Neural progenitor cell (in vitro differentiated cells): ENCODE results near the gene PIP5K1B. TPM values are rescaled to one million over a fixed set of nuclear protein-coding genes. Genes with fewer than 3 reads are reported as not detected.

Experiments
- DNase-seq: peaks from one replicate; pipeline ENCODE4 v3.0.0-alpha.2; 2016; ENCODE audit warnings: low spot score
- H2AFZ ChIP-seq: fragments of 200-600 bp; sonication (generic); replicated peaks from 2 replicates; pipeline ENCODE4 v1.6.1; 2016; ENCODE audit warnings: antibody characterized with exemption
- H3F3A ChIP-seq: fragments of 200-600 bp; sonication (generic); 2 replicates; pipeline ENCODE4 v1.6.1; 2016; ENCODE audit warnings: antibody characterized with exemption, low read depth
- H3K27ac ChIP-seq: fragments of 200-600 bp; sonication (generic); 2 replicates; pipeline ENCODE4 v1.5.1; 2016; ENCODE audit warnings: mild to moderate bottlenecking
- H3K27me3 ChIP-seq: fragments of 200-600 bp; sonication (generic); 2 replicates; pipeline ENCODE4 v1.6.1; 2016; ENCODE audit warnings: mild to moderate bottlenecking, moderate library complexity
- H3K36me3 ChIP-seq: fragments of 200-600 bp; sonication (generic); 2 replicates; pipeline ENCODE4 v1.5.1; 2016
- H3K4me1 ChIP-seq: fragments of 200-600 bp; sonication (generic); 2 replicates; pipeline ENCODE4 v1.6.1; 2016; ENCODE audit warnings: mixed run types
- H3K4me2 ChIP-seq: fragments of 200-600 bp; sonication (generic); 2 replicates; pipeline ENCODE4 v1.6.1; 2016
- H3K4me3 ChIP-seq: fragments of 200-600 bp; sonication (generic); 2 replicates; pipeline ENCODE4 v1.5.1; 2016
- H3K79me2 ChIP-seq: fragments of 200-600 bp; sonication (generic); 2 replicates; pipeline ENCODE4 v1.6.1; 2016; ENCODE audit warnings: low read depth
- H3K9ac ChIP-seq: fragments of 200-600 bp; sonication (generic); 2 replicates; pipeline ENCODE4 v1.6.1; 2016
- H3K9me3 ChIP-seq: fragments of 200-600 bp; sonication (generic); 2 replicates; pipeline ENCODE4 v1.5.1; 2016; ENCODE audit warnings: low read depth
- H4K20me1 ChIP-seq: fragments of 200-600 bp; sonication (generic); 2 replicates; pipeline ENCODE4 v1.6.1; 2016; ENCODE audit warnings: low read depth
- H3K27ac Mint-ChIP-seq: 3 replicates; pipeline ENCODE4 v1.8.0; 2021; ENCODE audit warnings: mixed read lengths
- H3K27me3 Mint-ChIP-seq: 2 replicates; pipeline ENCODE4 v1.8.0; 2022; ENCODE audit warnings: low read depth, mild to moderate bottlenecking, inconsistent platforms, moderate library complexity, mixed read lengths; ENCODE audit not compliant: insufficient read depth
- H3K36me3 Mint-ChIP-seq: 3 replicates; pipeline ENCODE4 v1.8.0; 2021; ENCODE audit warnings: mixed read lengths
- H3K4me1 Mint-ChIP-seq: 3 replicates; pipeline ENCODE4 v1.8.0; 2021; ENCODE audit warnings: mixed read lengths
- H3K4me3 Mint-ChIP-seq: 3 replicates; pipeline ENCODE4 v1.8.0; 2021; ENCODE audit warnings: mild to moderate bottlenecking, moderate library complexity, mixed read lengths
- H3K9me3 Mint-ChIP-seq: 3 replicates; pipeline ENCODE4 v1.8.0; 2020; ENCODE audit warnings: mixed read lengths
- CTCF ChIP-seq: fragments of 200-600 bp; sonication (generic); IDR thresholded peaks from 2 replicates; pipeline ENCODE4 v1.5.1; 2017; ENCODE audit warnings: antibody characterized with exemption, mild to moderate bottlenecking
- EZH2 ChIP-seq: fragments of 200-600 bp; sonication (generic); IDR thresholded peaks from 2 replicates; pipeline ENCODE4 v1.6.1; 2017; ENCODE audit warnings: antibody characterized with exemption, mild to moderate bottlenecking, moderate library complexity
- EZH2phosphoT487 ChIP-seq: fragments of 200-600 bp; sonication (generic); IDR thresholded peaks from 2 replicates; pipeline ENCODE4 v1.6.1; 2017; ENCODE audit warnings: antibody characterized with exemption
- total RNA-seq: library from RNA; depleted of rRNA; stranded (reverse); fragments of >200 nt; gene quantifications from 2 replicates; pipeline ENCODE4 v1.2.3, GENCODE V29; 2015; ENCODE audit warnings: low replicate concordance

The PIP5K1B gene
- total RNA-seq, 1 donor from 2014 or later: 3.2 TPM

GRCh38 chr9:68873179-68873578, 168.1 kb downstream of the PIP5K1B start:
- no peak overlapping the region for H3K27ac Mint-ChIP-seq
- H3F3A ChIP-seq: no peaks in the 10 kb centered on the region
- no peak overlapping the region for H2AFZ ChIP-seq
- H3K9me3 ChIP-seq: no peaks in the 10 kb centered on the region
- H3K9ac ChIP-seq: no peak overlapping the region
- no peaks in the 10 kb centered on the region for H3K79me2 ChIP-seq
- H3K9me3 Mint-ChIP-seq: no peaks in the 10 kb centered on the region
- H3K4me2 ChIP-seq: no peak overlapping the region
- no peak overlapping the region for H3K4me3 Mint-ChIP-seq
- peaks cover 67% of the 10 kb centered on the region for H3K4me1 Mint-ChIP-seq
- DNase-seq: no peak
- no peaks in the 10 kb centered on the region for H4K20me1 ChIP-seq
- peaks cover 2% of the 10 kb centered on the region for H3K36me3 Mint-ChIP-seq
- H3K27ac ChIP-seq: no peak overlapping the region
- TF ChIP-seq EZH2 (no peak), CTCF (no peak), EZH2phosphoT487 (no peak)
- no peak overlapping the region for H3K4me3 ChIP-seq
- no peaks in the 10 kb centered on the region for H3K27me3 Mint-ChIP-seq
- no peaks in the 10 kb centered on the region for H3K27me3 ChIP-seq
- no peaks in the 10 kb centered on the region for H3K36me3 ChIP-seq
- peaks cover 40% of the 10 kb centered on the region for H3K4me1 ChIP-seq

- TF ChIP-seq EZH2: no peak
- no peak for TF ChIP-seq EZH2phosphoT487
- no peak for TF ChIP-seq CTCF
- no peaks in the 10 kb centered on the region for H3K9me3 Mint-ChIP-seq
- Histone ChIP-seq H3K27me3 (no peaks in the 10 kb centered on the region), H2AFZ (no peak overlapping the region), H3K4me3 (no peak overlapping the region), H3K9me3 (no peaks in the 10 kb centered on the region), H3K79me2 (no peaks in the 10 kb centered on the region), H3K27ac (no peak overlapping the region), H3K9ac (no peak overlapping the region), H3K4me2 (no peak overlapping the region), H3K36me3 (no peaks in the 10 kb centered on the region), H4K20me1 (no peaks in the 10 kb centered on the region), H3K4me1 (peaks cover 16% of the 10 kb centered on the region), H3F3A (no peaks in the 10 kb centered on the region)
- no peaks in the 10 kb centered on the region for H3K27me3 Mint-ChIP-seq
- H3K36me3 Mint-ChIP-seq: peaks cover 12% of the 10 kb centered on the region
- peaks cover 39% of the 10 kb centered on the region for H3K4me1 Mint-ChIP-seq
- DNase-seq: no peak
- H3K4me3 Mint-ChIP-seq: no peak overlapping the region
- no peak overlapping the region for H3K27ac Mint-ChIP-seq
These were observed 171.2 kb downstream of the PIP5K1B start for GRCh38 chr9:68876273-68876672.

- no peak for DNase-seq
- Histone ChIP-seq H3K9ac (no peak overlapping the region), H3K9me3 (no peaks in the 10 kb centered on the region), H3F3A (no peaks in the 10 kb centered on the region), H3K79me2 (no peaks in the 10 kb centered on the region), H2AFZ (no peak overlapping the region), H3K27me3 (no peaks in the 10 kb centered on the region), H3K4me3 (no peak overlapping the region), H3K27ac (no peak overlapping the region), H3K4me1 (peaks cover 12% of the 10 kb centered on the region), H3K36me3 (no peaks in the 10 kb centered on the region), H4K20me1 (no peaks in the 10 kb centered on the region), H3K4me2 (no peak overlapping the region)
- Mint-ChIP-seq H3K9me3 (no peaks in the 10 kb centered on the region), H3K27me3 (no peaks in the 10 kb centered on the region), H3K4me1 (peaks cover 38% of the 10 kb centered on the region), H3K27ac (no peak overlapping the region), H3K4me3 (no peak overlapping the region), H3K36me3 (peaks cover 12% of the 10 kb centered on the region)
- TF ChIP-seq EZH2phosphoT487 (no peak), EZH2 (no peak), CTCF (no peak)
These were observed 171.6 kb downstream of the PIP5K1B start for GRCh38 chr9:68876681-68877080.
